Mucosa of stomach (tissue), 1 donor: ENCODE data around the gene MSGN1.

Experiments
- H3K27me3 ChIP-seq: one replicate; pipeline ENCODE4 v1.7.0; 2013; ENCODE audit warnings: mild to moderate bottlenecking, low read length; ENCODE audit not compliant: control insufficient read depth, insufficient read depth
- H3K36me3 ChIP-seq: one replicate; pipeline ENCODE4 v1.7.0; 2013; ENCODE audit warnings: low read length; ENCODE audit not compliant: control insufficient read depth, insufficient read depth
- H3K4me1 ChIP-seq: one replicate; pipeline ENCODE4 v1.7.0; 2013; ENCODE audit warnings: mild to moderate bottlenecking, low read length; ENCODE audit not compliant: control insufficient read depth, insufficient read depth
- H3K4me3 ChIP-seq: one replicate; pipeline ENCODE4 v1.7.0; 2013; ENCODE audit warnings: low read length
- H3K9ac ChIP-seq: one replicate; pipeline ENCODE4 v1.7.0; 2013; ENCODE audit warnings: mild to moderate bottlenecking, low read length, moderate library complexity
- H3K9me3 ChIP-seq: one replicate; pipeline ENCODE4 v1.7.0; 2013; ENCODE audit warnings: mild to moderate bottlenecking, low read length, moderate library complexity; ENCODE audit not compliant: control insufficient read depth
- donor health status: Pancreatic carcinoma.

The MSGN1 gene

DNA sequence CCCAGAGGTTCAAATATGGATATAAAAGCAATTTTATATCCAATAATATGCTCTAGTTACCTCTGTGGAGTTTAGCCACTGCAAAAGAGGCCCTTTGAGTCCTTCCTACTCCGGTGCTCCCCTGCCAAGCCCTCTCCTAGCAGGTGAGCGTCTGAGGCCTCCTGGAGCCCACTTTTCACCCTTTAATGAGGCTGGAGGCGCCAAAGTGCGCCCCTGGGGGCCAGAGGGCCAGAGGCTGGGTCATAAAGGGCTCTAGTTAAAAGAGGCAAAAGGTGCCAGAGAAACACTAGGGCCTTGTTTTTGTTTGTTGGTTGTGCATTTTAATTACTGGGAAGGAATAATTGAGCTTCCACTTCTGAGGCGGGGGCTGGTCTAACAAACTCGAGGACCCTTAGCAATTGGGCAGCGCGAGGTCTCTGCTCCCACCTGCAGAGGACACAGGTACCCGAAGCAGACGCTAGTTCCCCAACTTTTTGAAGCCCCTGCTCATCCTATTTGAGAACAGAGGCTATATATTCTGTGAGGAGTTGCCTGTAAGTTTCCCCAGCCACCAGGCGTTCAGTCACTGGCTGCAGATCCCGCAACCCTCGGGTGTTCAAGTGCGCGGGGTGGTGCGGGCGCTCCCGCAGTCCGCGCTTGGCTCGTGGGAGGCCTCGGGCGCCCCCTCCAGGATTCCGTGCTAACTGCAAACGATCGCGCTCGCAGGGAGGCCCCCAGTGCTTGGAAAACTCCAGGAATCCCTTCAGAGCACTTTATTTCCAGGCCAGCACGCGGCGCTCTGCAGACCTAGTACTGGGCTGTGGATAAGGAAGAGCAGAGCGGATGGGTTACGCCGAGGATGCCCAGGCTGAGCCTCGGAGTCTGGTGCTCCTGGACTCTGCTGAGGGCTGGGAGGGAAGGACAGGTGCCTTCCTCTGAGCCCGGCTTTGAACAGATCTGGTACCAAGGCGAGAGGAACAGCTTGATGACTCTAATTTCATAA is 14.1 kb downstream of the MSGN1 start:
- Histone ChIP-seq H3K9me3 (no peaks in the 10 kb centered on the region), H3K4me3 (no peak overlapping the region), H3K9ac (no peak overlapping the region), H3K36me3 (no peaks in the 10 kb centered on the region), H3K4me1 (peaks cover 13% of the 10 kb centered on the region), H3K27me3 (peaks cover 16% of the 10 kb centered on the region)

DNA sequence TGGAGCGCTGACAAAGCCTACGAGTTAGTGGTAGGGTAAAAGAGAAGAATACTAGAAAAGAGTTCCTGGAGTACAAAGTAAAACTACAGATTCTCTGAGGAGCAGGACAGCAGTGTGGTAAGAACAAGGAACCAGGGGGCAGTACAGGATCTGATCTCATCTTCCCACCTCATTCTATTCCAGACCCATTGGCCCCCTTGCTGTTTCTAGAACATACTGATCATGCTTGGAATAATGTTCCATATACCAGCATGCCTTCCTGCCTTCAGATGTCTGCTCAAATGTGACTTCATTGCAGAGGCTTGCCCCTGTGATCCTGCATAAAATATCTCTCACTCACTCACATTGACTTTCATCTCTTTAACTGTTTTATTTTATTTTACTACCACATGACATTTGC is 19.3 kb downstream of the MSGN1 start:
- Histone ChIP-seq H3K4me3 (no peak overlapping the region), H3K36me3 (no peaks in the 10 kb centered on the region), H3K4me1 (peaks cover 6% of the 10 kb centered on the region), H3K9ac (no peak overlapping the region), H3K27me3 (peaks cover 7% of the 10 kb centered on the region), H3K9me3 (no peaks in the 10 kb centered on the region)

DNA sequence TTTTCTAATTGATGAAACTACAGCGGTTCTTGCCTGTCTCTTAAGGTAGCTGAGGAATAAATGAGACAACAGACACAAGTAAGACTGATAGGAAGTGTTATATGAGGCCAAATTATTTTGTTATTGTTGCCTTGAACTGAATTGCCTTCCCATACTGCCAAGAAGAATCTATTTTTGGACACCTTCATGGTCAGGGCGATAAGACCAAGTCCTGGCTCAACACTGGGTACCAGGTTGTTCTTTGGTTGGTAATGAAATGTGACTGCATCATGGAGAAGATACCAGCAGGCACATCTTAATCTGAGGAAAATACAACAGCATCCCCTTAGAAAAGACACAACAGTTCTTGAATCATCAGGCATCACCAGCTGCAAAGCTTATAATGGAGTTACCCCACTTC is 23.7 kb downstream of the MSGN1 start:
- no peaks in the 10 kb centered on the region for H3K36me3 ChIP-seq
- no peaks in the 10 kb centered on the region for H3K27me3 ChIP-seq
- no peak overlapping the region for H3K4me3 ChIP-seq
- no peaks in the 10 kb centered on the region for H3K9me3 ChIP-seq
- no peaks in the 10 kb centered on the region for H3K4me1 ChIP-seq
- no peak overlapping the region for H3K9ac ChIP-seq

DNA sequence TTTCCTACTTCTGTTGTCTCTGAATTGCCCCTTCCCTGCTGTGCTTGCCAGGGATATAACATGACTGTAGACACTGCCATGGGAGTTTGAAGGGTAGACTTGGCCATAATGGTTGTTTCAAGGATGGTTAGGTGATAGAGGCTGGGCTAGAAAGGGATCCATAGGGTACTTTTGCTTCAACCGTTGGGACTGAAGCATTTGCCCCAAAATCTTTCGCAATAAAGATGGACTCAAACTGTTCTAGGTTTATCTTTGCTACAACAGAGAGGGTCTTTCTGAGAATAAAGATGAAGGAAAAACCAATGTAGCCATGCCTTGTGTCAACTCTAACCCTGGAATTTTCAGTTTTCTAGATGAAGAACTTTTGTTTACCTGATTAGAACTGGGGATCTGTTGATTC is 27.2 kb downstream of the MSGN1 start:
- no peak overlapping the region for H3K9ac ChIP-seq
- no peaks in the 10 kb centered on the region for H3K36me3 ChIP-seq
- no peaks in the 10 kb centered on the region for H3K27me3 ChIP-seq
- H3K4me3 ChIP-seq: no peak overlapping the region
- H3K4me1 ChIP-seq: no peaks in the 10 kb centered on the region
- no peaks in the 10 kb centered on the region for H3K9me3 ChIP-seq

DNA sequence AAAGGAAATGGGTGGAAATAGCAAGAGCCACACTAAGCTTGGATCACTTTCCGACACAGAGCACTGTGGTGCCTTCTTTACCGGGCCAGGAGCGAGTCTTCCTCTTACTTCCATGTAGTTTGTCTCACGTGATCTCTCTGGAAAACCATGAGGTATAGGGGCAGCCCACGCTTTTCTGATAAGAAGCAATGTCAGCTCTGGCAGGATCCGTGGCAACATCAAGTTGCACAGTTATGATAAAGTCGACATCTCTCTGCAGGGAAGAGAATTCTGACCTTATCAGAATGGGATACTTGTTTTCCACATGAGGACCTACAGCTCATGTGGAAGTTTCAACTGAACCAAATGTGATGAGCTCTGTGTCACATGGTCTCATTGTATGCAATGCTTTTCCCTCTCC is 29.5 kb downstream of the MSGN1 start:
- Histone ChIP-seq H3K9ac (no peak overlapping the region), H3K4me1 (no peaks in the 10 kb centered on the region), H3K9me3 (no peaks in the 10 kb centered on the region), H3K27me3 (no peaks in the 10 kb centered on the region), H3K36me3 (no peaks in the 10 kb centered on the region), H3K4me3 (no peak overlapping the region)

DNA sequence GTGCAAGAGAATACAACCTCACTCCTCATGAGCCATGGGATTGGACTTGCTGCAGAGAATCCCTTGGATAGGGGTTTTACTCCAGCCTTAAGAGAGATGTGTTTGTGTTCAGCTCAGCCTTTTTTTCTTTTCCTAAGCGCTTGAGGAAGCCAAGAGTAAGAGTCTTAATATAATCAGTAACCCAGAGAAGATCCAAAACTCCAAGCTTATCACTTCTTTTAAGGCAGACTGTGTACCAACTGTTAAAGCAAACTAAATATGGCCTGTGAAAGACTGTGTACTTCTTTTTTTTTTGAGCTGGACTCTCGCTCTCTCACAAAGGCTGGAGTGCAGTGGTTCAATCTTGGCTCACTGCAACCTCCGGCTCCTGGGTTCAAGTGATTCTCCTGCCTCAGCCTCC is 30.4 kb downstream of the MSGN1 start:
- Histone ChIP-seq H3K27me3 (no peaks in the 10 kb centered on the region), H3K36me3 (no peaks in the 10 kb centered on the region), H3K4me3 (no peak overlapping the region), H3K4me1 (no peaks in the 10 kb centered on the region), H3K9me3 (no peaks in the 10 kb centered on the region), H3K9ac (no peak overlapping the region)

DNA sequence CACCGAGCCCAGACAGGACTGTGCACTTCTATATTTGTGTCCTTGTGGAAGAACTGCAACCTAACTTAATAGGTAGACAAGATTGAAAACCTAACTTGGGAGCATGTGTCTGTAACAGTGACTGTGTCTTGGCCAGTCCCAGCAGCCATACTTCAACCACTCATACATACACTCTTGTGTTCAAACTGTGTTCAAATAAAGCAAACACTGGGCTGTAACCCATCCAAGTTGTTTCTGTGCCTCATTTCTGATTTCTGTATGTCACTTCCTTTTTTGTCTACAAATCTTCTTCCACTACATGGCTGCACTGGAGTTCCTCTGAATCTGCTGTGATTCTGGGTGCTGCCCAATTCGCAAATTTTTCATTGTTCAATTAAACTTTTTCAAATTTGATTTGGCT is 31.0 kb downstream of the MSGN1 start:
- Histone ChIP-seq H3K27me3 (no peaks in the 10 kb centered on the region), H3K4me3 (no peak overlapping the region), H3K36me3 (no peaks in the 10 kb centered on the region), H3K9ac (no peak overlapping the region), H3K9me3 (no peaks in the 10 kb centered on the region), H3K4me1 (no peaks in the 10 kb centered on the region)

DNA sequence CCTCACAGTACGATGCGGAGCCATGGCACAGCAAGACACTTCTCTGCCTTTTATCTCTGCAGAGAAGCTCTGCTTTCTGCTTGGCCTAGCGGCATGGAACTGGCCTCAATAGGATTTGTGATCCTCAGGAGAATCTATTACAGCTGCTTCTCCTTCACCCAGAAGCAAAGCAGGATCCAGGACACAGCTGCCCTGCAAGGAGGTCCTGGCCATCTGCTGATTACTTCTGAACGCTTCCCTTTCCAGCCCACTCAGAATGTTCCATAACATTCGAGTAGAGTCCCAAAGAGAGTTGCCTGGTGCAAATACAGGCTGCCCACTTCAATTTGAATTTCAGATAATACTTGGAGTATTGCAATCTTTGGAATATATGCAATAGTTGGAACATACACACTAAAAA is 33.0 kb downstream of the MSGN1 start:
- Histone ChIP-seq H3K4me3 (no peak overlapping the region), H3K36me3 (no peaks in the 10 kb centered on the region), H3K9ac (no peak overlapping the region), H3K4me1 (no peaks in the 10 kb centered on the region), H3K9me3 (no peaks in the 10 kb centered on the region), H3K27me3 (no peaks in the 10 kb centered on the region)

DNA sequence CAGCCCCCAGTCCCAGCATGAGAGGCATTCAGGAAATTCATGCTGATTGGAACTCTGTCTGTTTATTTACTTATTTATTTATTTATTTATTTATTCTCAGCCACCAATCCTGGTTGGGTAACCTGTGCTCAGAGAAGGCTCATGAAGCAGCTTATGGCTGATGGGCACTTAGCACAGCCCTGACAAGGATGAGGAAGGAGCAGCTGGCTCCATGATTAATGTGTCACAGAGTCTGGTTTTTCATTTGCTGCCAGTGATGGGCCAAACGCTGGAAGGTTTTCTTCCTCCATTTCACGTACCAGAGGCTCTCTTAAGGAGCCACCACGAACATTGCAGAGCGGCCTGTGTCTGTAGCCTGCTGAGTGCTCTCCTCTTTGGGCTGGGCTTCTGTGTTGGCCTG is 33.9 kb downstream of the MSGN1 start:
- no peaks in the 10 kb centered on the region for H3K4me1 ChIP-seq
- H3K27me3 ChIP-seq: no peaks in the 10 kb centered on the region
- H3K4me3 ChIP-seq: no peak overlapping the region
- no peaks in the 10 kb centered on the region for H3K9me3 ChIP-seq
- no peak overlapping the region for H3K9ac ChIP-seq
- H3K36me3 ChIP-seq: no peaks in the 10 kb centered on the region

DNA sequence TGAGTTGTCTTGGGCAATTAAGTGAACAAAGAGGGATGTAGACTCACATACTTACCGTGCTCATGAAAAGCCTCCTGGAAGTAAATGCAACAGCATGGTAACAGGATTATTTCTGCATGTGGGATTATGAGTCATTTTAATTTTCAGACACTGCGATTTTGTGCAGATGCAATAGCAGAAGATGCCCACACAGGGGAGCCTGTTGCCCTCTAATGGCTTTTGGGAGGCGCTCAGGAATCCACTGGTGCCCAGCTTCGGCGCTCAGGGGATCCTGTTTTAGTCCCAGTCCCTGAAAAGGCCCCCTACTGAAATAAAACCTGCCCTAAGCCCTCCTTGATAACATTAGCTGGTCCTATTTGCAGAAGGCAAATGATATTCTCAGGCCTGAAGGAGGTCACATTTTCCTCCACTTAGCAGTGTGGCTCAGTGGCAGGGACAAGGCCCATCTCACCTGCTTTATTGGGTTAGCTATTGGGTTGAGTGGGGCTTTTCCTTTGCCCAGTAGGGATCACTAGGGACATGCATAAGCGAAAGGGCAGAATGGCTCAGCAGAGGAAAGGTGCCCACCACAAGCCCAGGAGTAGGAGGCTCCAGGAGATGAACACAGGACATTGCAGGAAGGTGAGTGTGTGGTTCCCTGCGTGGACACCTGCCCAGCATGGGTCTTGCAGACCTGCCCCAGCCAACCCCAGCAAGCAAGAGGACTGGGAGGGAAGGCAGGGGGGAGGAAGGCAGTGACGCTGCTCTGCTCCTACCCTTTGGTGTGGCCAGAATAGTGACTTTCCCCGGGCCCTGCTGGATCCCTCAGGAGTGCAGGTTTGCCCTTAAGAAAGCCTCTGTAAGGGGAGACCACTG is 35.7 kb downstream of the MSGN1 start:
- Histone ChIP-seq H3K4me1 (no peaks in the 10 kb centered on the region), H3K4me3 (no peak overlapping the region), H3K36me3 (no peaks in the 10 kb centered on the region), H3K9me3 (no peaks in the 10 kb centered on the region), H3K27me3 (no peaks in the 10 kb centered on the region), H3K9ac (no peak overlapping the region)

DNA sequence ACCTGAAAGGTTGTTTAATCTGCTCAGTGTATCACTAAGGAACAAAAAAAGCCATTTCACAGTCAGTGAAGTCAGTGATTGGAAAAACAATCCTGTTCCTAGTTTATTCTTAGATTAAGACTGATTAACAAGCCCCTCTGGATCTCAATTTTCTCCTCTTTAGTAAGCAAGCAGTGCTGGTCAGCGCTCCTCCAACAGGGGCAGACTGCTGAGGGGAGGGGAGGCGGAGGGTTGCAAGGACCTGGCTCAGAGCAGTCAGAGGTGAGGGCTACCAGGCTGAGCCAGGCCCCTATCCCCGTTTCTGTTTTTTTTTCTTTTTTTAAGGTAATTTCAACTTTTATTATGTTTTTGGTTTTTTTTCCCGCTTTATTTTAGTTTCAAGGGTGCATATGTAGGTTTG is 37.5 kb downstream of the MSGN1 start:
- H3K27me3 ChIP-seq: no peaks in the 10 kb centered on the region
- no peak overlapping the region for H3K4me3 ChIP-seq
- no peaks in the 10 kb centered on the region for H3K9me3 ChIP-seq
- no peak overlapping the region for H3K9ac ChIP-seq
- no peaks in the 10 kb centered on the region for H3K36me3 ChIP-seq
- no peaks in the 10 kb centered on the region for H3K4me1 ChIP-seq

DNA sequence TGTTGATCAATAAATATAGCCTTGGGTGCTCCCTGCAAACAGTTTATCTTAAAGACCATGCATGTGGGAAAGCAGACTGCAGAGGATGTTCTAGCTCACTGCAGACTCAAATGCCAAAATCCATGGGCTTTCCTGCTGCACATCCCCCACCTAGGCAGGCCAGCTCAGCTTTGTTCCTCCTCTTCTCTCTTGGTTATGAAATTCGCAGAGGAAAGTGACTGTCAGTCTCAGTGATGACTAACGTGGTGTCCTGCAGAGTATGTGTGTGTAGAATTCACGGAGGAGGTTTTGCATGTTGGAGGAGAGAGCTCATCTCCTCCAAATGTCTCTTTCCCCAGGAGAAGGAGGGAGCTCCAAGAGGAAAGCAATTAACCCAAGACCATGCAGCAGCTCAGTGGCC is 40.8 kb downstream of the MSGN1 start:
- H3K36me3 ChIP-seq: no peaks in the 10 kb centered on the region
- H3K27me3 ChIP-seq: no peaks in the 10 kb centered on the region
- no peak overlapping the region for H3K4me3 ChIP-seq
- no peaks in the 10 kb centered on the region for H3K9me3 ChIP-seq
- no peak overlapping the region for H3K9ac ChIP-seq
- no peaks in the 10 kb centered on the region for H3K4me1 ChIP-seq
